A549 treated with AZD2906 at 1 μM for 4 hours (cell line): Measurements from ENCODE around the gene OR4Q2. TPM values are rescaled to one million over a fixed set of nuclear protein-coding genes. Genes with fewer than 3 reads are reported as not detected.

Experiments used
- total RNA-seq: library from RNA; stranded (reverse); fragments of 200-300 nt; extraction: Qiagen RNA extraction; gene quantifications from 5 replicates; pipeline ENCODE4 v1.2.3, GENCODE V29; 2022

The OR4Q2 gene
- not detected in 5 replicates for total RNA-seq

GRCh38 chr14:20001863-20002262 lies at the start of gene OR4Q2:
OR4Q2 (plus strand) TSS chr14:20002163.

GRCh38 chr14:19975291-19975690 lies 26.7 kb upstream of the OR4Q2 start, which contains the start of gene OR4K15:
OR4K15 (plus strand) TSS chr14:19975591; CDS start chr14:19975591, 0 bp downstream.

GRCh38 chr14:20019257-20019865 lies 17.4 kb downstream of the OR4Q2 start, which contains the start of gene OR4K14:
OR4K14 (minus strand) TSS chr14:20019307; CDS start chr14:20015193, 4,114 bp downstream.

GRCh38 chr14:20035938-20036337 lies 34.0 kb downstream of the OR4Q2 start, which contains the start of gene OR4K13:
OR4K13 (minus strand) TSS chr14:20036038; CDS start chr14:20034758, 1,280 bp downstream.

Other genes with a start within 250 kb of the OR4Q2 start
- gene OR4M1, start 228.7 kb upstream of the OR4Q2 start, total RNA-seq = not detected in 5 replicates
- gene OR4N2, start 198.4 kb upstream of the OR4Q2 start, total RNA-seq = not detected in 5 replicates
- gene OR4K2, start 127.0 kb upstream of the OR4Q2 start, total RNA-seq = not detected in 5 replicates
- gene OR4K5, start 81.6 kb upstream of the OR4Q2 start, total RNA-seq = not detected in 5 replicates
- not detected in 5 replicates for gene OR4K1, start 71.2 kb upstream of the OR4Q2 start, total RNA-seq
- gene OR4K15, start 26.6 kb upstream of the OR4Q2 start, total RNA-seq = not detected in 5 replicates
- gene OR4K14, start 17.1 kb downstream of the OR4Q2 start, total RNA-seq = not detected in 5 replicates
- not detected in 5 replicates for gene OR4K13, start 33.9 kb downstream of the OR4Q2 start, total RNA-seq
- not detected in 5 replicates for gene OR4L1, start 57.9 kb downstream of the OR4Q2 start, total RNA-seq
- gene OR4K17, start 108.6 kb downstream of the OR4Q2 start, total RNA-seq = not detected in 5 replicates
- not detected in 5 replicates for gene OR4N5, start 136.7 kb downstream of the OR4Q2 start, total RNA-seq
- not detected in 5 replicates for gene OR11G2, start 188.7 kb downstream of the OR4Q2 start, total RNA-seq
- not detected in 5 replicates for gene OR11H6, start 221.5 kb downstream of the OR4Q2 start, total RNA-seq
- gene OR11H7, start 226.8 kb downstream of the OR4Q2 start, total RNA-seq = not detected in 5 replicates
- gene OR11H4, start 237.1 kb downstream of the OR4Q2 start, total RNA-seq = not detected in 5 replicates